Suprapubic skin (tissue), 4 donors: ENCODE data around the gene PCDHB16.

Experiments used
- EP300 ChIP-seq: sonication (generic); formaldehyde crosslinking; IDR thresholded peaks from one replicate; pipeline ENCODE4 v1.6.1; 2017; ENCODE audit warnings: antibody characterized with exemption
- POLR2A ChIP-seq, 2 donors: fragments of 450-650 bp; IDR thresholded peaks; one replicate each; pipeline ENCODE4 v1.6.1; 2017; ENCODE audit warnings: antibody characterized with exemption in 2 of 2, mild to moderate bottlenecking in 2 of 2, moderate library complexity in 2 of 2
- POLR2AphosphoS5 ChIP-seq, 3 donors: sonication (generic); formaldehyde crosslinking; IDR thresholded peaks; one replicate each; pipeline ENCODE4 v1.6.1; 2017; ENCODE audit warnings: antibody characterized with exemption in 3 of 3
- TF ChIP-seq, protein P1 (sequence below), 2 donors: fragments of 200-600 bp in 1 of 2; fragments of 450-650 bp in 1 of 2; sonication (generic) in 1 of 2; IDR thresholded peaks; one replicate each; pipeline ENCODE4 v1.5.1; 2016 to 2019; ENCODE audit warnings: antibody characterized with exemption in 2 of 2, mild to moderate bottlenecking in 1 of 2, moderate library complexity in 1 of 2

DNA sequence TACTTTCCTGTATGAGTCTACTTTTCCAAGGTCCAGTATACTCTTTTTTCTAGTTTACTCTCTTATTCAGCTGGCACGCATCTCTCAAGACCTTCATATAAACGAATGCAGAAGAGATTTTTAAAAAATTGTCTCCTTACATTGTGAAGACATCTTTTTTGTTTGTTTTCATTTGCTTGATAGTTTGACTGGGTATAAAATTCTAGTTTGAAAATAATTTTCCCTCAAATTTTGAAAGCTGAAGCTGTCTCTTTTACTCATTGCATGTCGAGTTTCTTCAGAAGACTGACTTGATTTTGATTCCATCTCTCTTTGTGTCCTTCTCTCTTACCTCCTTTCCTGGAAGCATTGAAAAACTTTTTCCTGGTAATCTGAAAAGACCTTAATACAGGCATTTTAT is 14.2 kb downstream of the PCDHB16 start:
- no peak for TF ChIP-seq POLR2A (IDR thresholded peaks at IDR 0.05)
- TF ChIP-seq, protein P1, sequence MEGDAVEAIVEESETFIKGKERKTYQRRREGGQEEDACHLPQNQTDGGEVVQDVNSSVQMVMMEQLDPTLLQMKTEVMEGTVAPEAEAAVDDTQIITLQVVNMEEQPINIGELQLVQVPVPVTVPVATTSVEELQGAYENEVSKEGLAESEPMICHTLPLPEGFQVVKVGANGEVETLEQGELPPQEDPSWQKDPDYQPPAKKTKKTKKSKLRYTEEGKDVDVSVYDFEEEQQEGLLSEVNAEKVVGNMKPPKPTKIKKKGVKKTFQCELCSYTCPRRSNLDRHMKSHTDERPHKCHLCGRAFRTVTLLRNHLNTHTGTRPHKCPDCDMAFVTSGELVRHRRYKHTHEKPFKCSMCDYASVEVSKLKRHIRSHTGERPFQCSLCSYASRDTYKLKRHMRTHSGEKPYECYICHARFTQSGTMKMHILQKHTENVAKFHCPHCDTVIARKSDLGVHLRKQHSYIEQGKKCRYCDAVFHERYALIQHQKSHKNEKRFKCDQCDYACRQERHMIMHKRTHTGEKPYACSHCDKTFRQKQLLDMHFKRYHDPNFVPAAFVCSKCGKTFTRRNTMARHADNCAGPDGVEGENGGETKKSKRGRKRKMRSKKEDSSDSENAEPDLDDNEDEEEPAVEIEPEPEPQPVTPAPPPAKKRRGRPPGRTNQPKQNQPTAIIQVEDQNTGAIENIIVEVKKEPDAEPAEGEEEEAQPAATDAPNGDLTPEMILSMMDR (IDR thresholded peaks at IDR 0.05), result no peak
- TF ChIP-seq POLR2AphosphoS5 (IDR thresholded peaks at IDR 0.05), result no peak
- TF ChIP-seq EP300, result no peak
